Measurements from ENCODE around the gene TMEM72. TPM values are rescaled to one million over a fixed set of nuclear protein-coding genes. Genes with fewer than 3 reads are reported as not detected.

Gene TMEM72
- total RNA-seq, 4 donors from 2014 or later: not detected

DNA sequence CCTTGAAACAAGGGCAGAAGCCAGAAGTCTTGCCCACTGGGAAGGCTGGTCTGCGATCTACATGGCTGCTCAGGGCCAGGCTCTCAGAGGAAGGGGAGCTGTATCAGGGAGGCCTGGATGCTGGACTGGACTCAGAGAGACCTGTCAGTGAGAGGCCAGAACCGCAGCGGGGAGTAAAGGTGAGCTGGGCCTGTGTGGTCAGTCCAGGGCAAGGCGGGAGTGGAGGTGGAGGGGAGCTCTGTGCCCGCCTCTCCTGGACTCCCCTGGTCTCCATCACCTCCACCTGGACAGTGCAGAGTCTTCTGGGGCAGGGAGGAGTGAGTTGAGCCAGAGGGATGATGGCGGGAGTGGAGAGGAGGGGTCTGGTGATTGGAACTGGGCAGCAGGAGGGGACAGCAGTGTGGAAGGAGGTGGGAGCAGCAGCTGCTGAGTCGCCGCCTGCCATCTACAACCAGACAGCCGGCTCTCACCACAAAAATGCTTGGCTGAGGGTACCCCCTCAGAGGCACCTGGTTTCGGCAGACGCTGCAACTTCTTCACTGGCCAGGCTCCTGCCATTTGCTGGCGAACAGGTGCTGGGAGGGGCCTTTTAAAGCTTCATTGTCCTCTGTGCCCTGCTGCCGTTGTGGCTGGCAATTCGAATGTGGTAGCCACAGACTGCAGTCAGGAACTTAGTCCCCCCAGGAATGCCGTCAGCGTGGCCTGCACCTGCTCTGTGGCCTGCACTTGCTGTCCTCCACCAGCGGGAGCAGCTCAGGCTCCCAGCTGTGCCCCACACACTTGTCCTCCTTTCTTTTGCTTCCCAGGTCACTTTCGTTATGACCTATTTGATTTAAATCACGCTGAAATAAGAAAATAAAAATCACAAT, 52.0 kb downstream of the TMEM72 start:
- no peaks in the 10 kb centered on the region for H3K9me3 ChIP-seq
- WGBS, 2 donors: 59 to 63% methylated on average over 19 of the region's 19 CpGs
- no peaks in the 10 kb centered on the region for H3K36me3 ChIP-seq
- no peak for TF ChIP-seq POLR2A (IDR thresholded peaks at IDR 0.05)
- TF ChIP-seq, protein P1, sequence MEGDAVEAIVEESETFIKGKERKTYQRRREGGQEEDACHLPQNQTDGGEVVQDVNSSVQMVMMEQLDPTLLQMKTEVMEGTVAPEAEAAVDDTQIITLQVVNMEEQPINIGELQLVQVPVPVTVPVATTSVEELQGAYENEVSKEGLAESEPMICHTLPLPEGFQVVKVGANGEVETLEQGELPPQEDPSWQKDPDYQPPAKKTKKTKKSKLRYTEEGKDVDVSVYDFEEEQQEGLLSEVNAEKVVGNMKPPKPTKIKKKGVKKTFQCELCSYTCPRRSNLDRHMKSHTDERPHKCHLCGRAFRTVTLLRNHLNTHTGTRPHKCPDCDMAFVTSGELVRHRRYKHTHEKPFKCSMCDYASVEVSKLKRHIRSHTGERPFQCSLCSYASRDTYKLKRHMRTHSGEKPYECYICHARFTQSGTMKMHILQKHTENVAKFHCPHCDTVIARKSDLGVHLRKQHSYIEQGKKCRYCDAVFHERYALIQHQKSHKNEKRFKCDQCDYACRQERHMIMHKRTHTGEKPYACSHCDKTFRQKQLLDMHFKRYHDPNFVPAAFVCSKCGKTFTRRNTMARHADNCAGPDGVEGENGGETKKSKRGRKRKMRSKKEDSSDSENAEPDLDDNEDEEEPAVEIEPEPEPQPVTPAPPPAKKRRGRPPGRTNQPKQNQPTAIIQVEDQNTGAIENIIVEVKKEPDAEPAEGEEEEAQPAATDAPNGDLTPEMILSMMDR (IDR thresholded peaks at IDR 0.05): peak in 3 of 6 experiments; percentile 13 to 44 (median 34)
- no peaks in the 10 kb centered on the region for H3K27me3 ChIP-seq
- DNase-seq: peak; percentile 54 to 57
- peaks cover 77 to 83% of the 10 kb centered on the region in 2 donors for H3K4me1 ChIP-seq
- peak overlapping the region; percentile 91 to 97 (median 96) for H3K27ac ChIP-seq
- H3K4me3 ChIP-seq (replicated peaks in 1 of 3): peak overlapping the region in 1 of 3 donors; percentile 46
- intact Hi-C loops (cut with DNase I): no loop called here

DNA sequence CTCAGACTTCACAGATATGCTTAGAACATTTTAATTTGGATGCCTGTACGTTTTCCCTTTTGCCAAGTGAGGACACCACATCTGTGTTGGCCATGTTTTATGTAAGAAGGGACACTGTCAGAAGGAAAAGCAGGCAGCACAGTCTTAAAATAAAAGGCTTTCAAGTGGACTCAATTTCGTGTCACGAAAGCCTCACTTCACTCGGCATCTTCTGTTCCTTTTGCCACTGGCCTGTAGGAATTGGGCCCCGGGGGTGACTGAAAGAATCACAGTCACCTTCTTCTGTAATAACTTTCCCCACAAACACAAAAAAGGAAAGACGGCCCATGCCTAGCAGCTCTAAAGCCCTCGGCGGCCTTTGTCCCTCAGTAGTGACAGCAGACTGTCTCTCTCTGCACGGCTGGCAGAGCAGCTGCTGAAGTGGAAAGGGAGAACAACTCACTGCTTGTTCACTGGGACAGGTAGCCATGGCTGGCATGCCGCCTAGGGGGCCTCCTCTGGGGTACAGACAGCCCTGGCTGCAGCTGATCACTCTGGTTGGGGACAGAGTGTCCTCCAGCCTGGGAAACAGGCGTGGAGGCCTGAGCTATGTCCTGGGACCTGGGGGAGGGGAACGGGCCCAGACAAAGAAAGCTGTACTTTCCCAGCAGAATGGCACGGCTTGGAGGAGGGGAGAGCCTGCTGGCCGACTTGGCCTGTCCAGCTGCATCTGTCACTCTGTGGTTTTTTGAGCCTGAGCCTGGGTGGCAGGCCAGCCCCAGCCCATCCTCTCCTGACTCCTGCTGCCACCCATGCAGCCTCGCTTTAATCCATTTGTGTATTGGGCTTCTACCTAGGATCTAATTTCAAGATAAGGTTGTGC, 52.9 kb downstream of the TMEM72 start:
- H3K4me1 ChIP-seq: peaks cover 79 to 83% of the 10 kb centered on the region in 2 donors
- TF ChIP-seq, protein P1 (IDR thresholded peaks at IDR 0.05): peak in 1 of 6 experiments; percentile 2
- peak in 1 of 2 donors; percentile 79 for TF ChIP-seq POLR2A (IDR thresholded peaks at IDR 0.05)

DNA sequence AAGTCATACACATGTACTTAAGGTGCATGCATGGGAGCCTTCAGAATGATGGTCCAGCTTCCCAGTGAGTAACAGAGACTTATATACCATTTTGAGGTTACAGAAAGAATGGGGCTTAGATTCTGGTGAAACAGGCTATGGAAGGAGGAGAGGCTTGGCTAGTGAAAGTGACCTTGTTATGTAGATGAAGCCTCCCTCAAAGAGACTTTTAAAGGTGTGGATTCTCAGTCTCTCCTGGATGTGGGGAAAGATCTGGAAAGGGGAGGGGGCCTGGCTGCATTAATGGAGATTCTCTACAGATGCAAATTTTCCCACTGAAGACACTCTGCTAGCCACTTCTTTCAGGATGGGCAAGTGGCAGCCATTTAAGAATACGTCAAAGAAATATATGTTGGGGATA, 54.0 kb downstream of the TMEM72 start:
- TF ChIP-seq POLR2A (IDR thresholded peaks at IDR 0.05): no peak
- TF ChIP-seq, protein P1 (IDR thresholded peaks at IDR 0.05): no peak
- no peak for DNase-seq
- H3K4me3 ChIP-seq (replicated peaks in 1 of 3): no peak overlapping the region
- WGBS, 2 donors: 77 to 84% methylated on average over 1 of the region's 1 CpG
- no peaks in the 10 kb centered on the region for H3K27me3 ChIP-seq
- no peaks in the 10 kb centered on the region for H3K9me3 ChIP-seq
- peaks cover 90 to 93% of the 10 kb centered on the region in 2 donors for H3K4me1 ChIP-seq
- peak overlapping the region; percentile 93 to 97 (median 96) for H3K27ac ChIP-seq
- intact Hi-C loops (cut with DNase I): no loop called here
- peaks cover 3 to 5% of the 10 kb centered on the region in 2 donors for H3K36me3 ChIP-seq

More for the DNA sequence above, 52.9 kb downstream of the TMEM72 start:
- H3K27me3 ChIP-seq: no peaks in the 10 kb centered on the region
- intact Hi-C loops (cut with DNase I): no loop called here
- H3K9me3 ChIP-seq: no peaks in the 10 kb centered on the region
- WGBS, 2 donors: 25 to 26% methylated on average over 12 to 15 of the region's 15 CpGs
- H3K4me3 ChIP-seq (replicated peaks in 1 of 3): peak overlapping the region in 1 of 3 donors; percentile 46
- peak; percentile 100 for DNase-seq
- H3K36me3 ChIP-seq: no peaks in the 10 kb centered on the region
- H3K27ac ChIP-seq: peak overlapping the region; percentile 93 to 97 (median 96)

DNA sequence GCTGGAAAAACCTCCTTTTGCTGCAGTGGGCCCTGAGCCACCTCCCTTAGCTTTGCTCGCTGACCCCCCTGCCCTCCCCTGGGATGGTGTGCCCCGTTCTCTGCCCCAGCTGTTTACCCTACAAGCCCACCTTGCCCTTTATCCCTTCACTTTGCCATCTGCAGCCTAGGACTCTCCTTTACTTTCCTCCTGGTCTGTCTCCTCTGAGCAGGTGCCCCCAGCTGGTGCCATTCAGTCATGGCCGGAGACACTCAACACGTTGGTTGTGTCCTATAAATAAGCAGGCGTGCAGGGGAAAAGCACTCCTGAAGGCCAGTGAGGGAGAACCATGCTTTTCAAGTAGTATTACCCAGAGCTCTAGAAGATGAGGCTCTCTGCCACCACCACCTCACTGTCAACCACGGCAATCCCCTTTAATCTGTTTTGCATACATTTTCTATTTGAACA, 54.5 kb downstream of the TMEM72 start:
- H3K9me3 ChIP-seq: no peaks in the 10 kb centered on the region
- H3K27me3 ChIP-seq: no peaks in the 10 kb centered on the region
- peak; percentile 83 to 84 for DNase-seq
- 45 to 57% methylated on average over 6 of the region's 6 CpGs for WGBS, 2 donors
- peaks cover 90% of the 10 kb centered on the region in 2 donors for H3K4me1 ChIP-seq
- H3K4me3 ChIP-seq (replicated peaks in 1 of 3): no peak overlapping the region
- intact Hi-C loops (cut with DNase I): no loop called here
- H3K27ac ChIP-seq: peak overlapping the region; percentile 93 to 97 (median 96)
- TF ChIP-seq, protein P1 (IDR thresholded peaks at IDR 0.05): peak in 3 of 6 experiments; percentile 17 to 48 (median 46)
- peak in 1 of 2 donors; percentile 51 for TF ChIP-seq POLR2A (IDR thresholded peaks at IDR 0.05)
- H3K36me3 ChIP-seq: peaks cover 9 to 10% of the 10 kb centered on the region in 2 donors

Measured in thyroid gland (tissue), 4 donors.